ENCODE measurements around the gene CPSF6.
"Not testable (repeated sequence)": the region's sequence is repeated elsewhere in the genome, so short reads cannot be mapped to it uniquely, and the experiment has no call there.

DNA sequence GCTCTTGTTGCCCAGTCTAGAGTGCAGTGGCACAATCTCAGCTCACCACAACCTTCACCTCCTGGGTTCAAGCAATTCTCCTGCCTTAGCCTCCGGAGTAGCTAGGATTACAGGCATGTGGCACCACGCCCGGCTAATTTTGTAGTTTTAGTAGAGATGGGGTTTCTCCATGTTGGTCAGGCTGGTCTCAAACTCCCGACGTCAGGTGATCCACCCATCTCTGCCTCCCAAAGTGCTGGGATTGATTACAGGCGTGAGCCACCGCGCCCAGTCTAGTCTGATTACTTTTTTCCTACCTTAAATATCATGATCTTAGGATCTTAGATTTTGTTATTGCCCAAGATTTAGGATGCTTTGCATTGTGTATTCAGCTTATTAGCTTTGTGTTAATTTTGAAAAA lies 26.3 kb downstream of the CPSF6 start:
- TF ChIP-seq, protein P1, sequence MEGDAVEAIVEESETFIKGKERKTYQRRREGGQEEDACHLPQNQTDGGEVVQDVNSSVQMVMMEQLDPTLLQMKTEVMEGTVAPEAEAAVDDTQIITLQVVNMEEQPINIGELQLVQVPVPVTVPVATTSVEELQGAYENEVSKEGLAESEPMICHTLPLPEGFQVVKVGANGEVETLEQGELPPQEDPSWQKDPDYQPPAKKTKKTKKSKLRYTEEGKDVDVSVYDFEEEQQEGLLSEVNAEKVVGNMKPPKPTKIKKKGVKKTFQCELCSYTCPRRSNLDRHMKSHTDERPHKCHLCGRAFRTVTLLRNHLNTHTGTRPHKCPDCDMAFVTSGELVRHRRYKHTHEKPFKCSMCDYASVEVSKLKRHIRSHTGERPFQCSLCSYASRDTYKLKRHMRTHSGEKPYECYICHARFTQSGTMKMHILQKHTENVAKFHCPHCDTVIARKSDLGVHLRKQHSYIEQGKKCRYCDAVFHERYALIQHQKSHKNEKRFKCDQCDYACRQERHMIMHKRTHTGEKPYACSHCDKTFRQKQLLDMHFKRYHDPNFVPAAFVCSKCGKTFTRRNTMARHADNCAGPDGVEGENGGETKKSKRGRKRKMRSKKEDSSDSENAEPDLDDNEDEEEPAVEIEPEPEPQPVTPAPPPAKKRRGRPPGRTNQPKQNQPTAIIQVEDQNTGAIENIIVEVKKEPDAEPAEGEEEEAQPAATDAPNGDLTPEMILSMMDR (IDR thresholded peaks at IDR 0.05): not testable (repeated sequence)
- TF ChIP-seq POLR2AphosphoS5 (IDR thresholded peaks at IDR 0.05): not testable (repeated sequence)
